PC-3 (cell line): ENCODE data around the gene FLNC. TPM values are rescaled to one million over a fixed set of nuclear protein-coding genes. Genes with fewer than 3 reads are reported as not detected.
A peak's percentile ranks its signal among the peaks of the same experiment; 100 is the strongest.

Experiments used
- ATAC-seq: fragments of 200-7000 bp; cut with Tn5 transposase; 2 replicates; pipeline ENCODE4 v1.9.1; 2020; ENCODE audit warnings: mild to moderate bottlenecking, moderate library complexity
- BruUV-seq: library from RNA; stranded (reverse); fragments of 400-500 nt; replicated peaks from 2 replicates; lab custom pipeline; 2021; lab: Mats Ljungman, UMichigan
- CTCF ChIA-PET: fragments of 300-600 bp; sonication (Branson Sonifier 250); formaldehyde crosslinking; loops from one replicate; lab custom pipeline; 2022; ENCODE audit warnings: antibody characterized with exemption; lab: Charles Lee
- POLR2A ChIA-PET: fragments of 300-600 bp; sonication (Branson Sonifier 250); formaldehyde crosslinking; loops from one replicate; lab custom pipeline; 2022; ENCODE audit warnings: antibody characterized with exemption; ENCODE audit not compliant: unreplicated experiment; lab: Charles Lee
- DNase-seq: peaks from one replicate; pipeline ENCODE4 v3.0.0-alpha.2; 2015
- H2AFZ ChIP-seq: fragments of 300-600 bp; sonication (generic); 2 replicates; pipeline ENCODE4 v1.6.0; 2016; ENCODE audit warnings: antibody characterized with exemption, low read length
- H3F3A ChIP-seq: fragments of 300-600 bp; sonication (generic); one replicate; pipeline ENCODE4 v1.6.0; 2017; ENCODE audit warnings: antibody characterized with exemption, low read length, control low read depth, mild to moderate bottlenecking; ENCODE audit not compliant: unreplicated experiment
- H3K27ac ChIP-seq: fragments of 300-600 bp; sonication (generic); 2 replicates; pipeline ENCODE4 v1.5.1; 2016; ENCODE audit warnings: mild to moderate bottlenecking, low read length
- H3K27me3 ChIP-seq: fragments of 300-600 bp; sonication (generic); 2 replicates; pipeline ENCODE4 v1.6.1; 2016; ENCODE audit warnings: low read length, mixed read lengths
- H3K36me3 ChIP-seq: fragments of 300-600 bp; sonication (generic); 2 replicates; pipeline ENCODE4 v1.6.1; 2016; ENCODE audit warnings: low read depth, mixed run types, low read length, mixed read lengths
- H3K4me1 ChIP-seq: fragments of 300-600 bp; sonication (generic); 2 replicates; pipeline ENCODE4 v1.5.1; 2016; ENCODE audit warnings: low read length; ENCODE audit not compliant: insufficient read depth
- H3K4me2 ChIP-seq: fragments of 300-600 bp; sonication (generic); 2 replicates; pipeline ENCODE4 v1.6.0; 2016; ENCODE audit warnings: low read length
- H3K4me3 ChIP-seq: fragments of 300-600 bp; sonication (generic); 2 replicates; pipeline ENCODE4 v1.5.1; 2016; ENCODE audit warnings: mild to moderate bottlenecking, low read length, mixed read lengths
- H3K79me2 ChIP-seq: fragments of 300-600 bp; sonication (generic); 2 replicates; pipeline ENCODE4 v1.6.1; 2017; ENCODE audit warnings: low read length, mixed read lengths
- H3K9ac ChIP-seq: fragments of 300-600 bp; sonication (generic); 2 replicates; pipeline ENCODE4 v1.6.0; 2016; ENCODE audit warnings: mild to moderate bottlenecking, low read length
- H3K9me2 ChIP-seq: fragments of 300-600 bp; sonication (generic); replicated peaks from 2 replicates; pipeline ENCODE4 v1.6.1; 2016; ENCODE audit warnings: mixed run types, low read length, mixed read lengths
- H3K9me3 ChIP-seq: fragments of 300-600 bp; sonication (generic); 2 replicates; pipeline ENCODE4 v1.6.1; 2016; ENCODE audit warnings: low read length, mixed read lengths
- H4K20me1 ChIP-seq: fragments of 300-600 bp; sonication (generic); 2 replicates; pipeline ENCODE4 v1.6.1; 2016; ENCODE audit warnings: low read length, mixed read lengths
- EZH2 ChIP-seq: fragments of 300-600 bp; sonication (generic); IDR thresholded peaks from one replicate; pipeline ENCODE4 v1.6.1; 2017; ENCODE audit warnings: antibody characterized with exemption, mild to moderate bottlenecking, low read length; ENCODE audit not compliant: unreplicated experiment
- EZH2phosphoT487 ChIP-seq: fragments of 300-600 bp; sonication (generic); IDR thresholded peaks from 2 replicates; pipeline ENCODE4 v1.6.1; 2018; ENCODE audit warnings: mild to moderate bottlenecking, antibody characterized with exemption, low read length, borderline replicate concordance
- intact Hi-C: fragments of 100-400 bp; cut with micrococcal nuclease; formaldehyde crosslinking; loops from 2 replicates; pipeline ENCODE4 v1.9.0; 2023
- total RNA-seq: library from RNA; depleted of rRNA; stranded (reverse); fragments of >200 nt; gene quantifications from 2 replicates; pipeline ENCODE4 v1.2.3, GENCODE V29; 2014
- TF ChIP-seq, protein P1 (sequence below): fragments of 300-600 bp; sonication (generic); conservative IDR thresholded peaks from 2 replicates; pipeline ENCODE4 v1.5.1; 2017; ENCODE audit warnings: antibody characterized with exemption, low read depth, mild to moderate bottlenecking, low read length

Gene FLNC
- total RNA-seq, 1 experiment from 2014 or later: 88.7 TPM

DNA sequence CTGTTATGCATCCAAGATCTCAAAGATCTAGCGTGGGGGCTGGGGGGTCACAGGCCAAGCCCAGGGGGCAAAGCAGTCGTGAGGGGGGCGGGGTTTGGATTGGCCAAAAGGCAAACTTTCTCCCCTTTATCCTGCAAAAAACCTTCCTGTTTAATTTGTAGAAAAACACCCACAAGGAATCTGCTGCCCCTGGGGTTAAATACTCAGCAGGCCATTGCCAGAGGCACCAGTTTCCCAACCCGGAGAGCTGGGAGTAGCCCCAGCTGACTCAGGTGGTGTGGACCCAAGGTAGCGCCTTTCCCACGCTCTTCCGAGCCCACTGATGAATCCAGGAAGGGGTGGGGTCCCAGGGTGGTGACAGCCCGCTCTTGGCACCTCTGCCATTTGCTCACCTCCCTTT lies 58.9 kb downstream of the FLNC start:
- ATAC-seq: no peak
- Histone ChIP-seq H3K9ac (peak overlapping the region; percentile 25; the same call in 1 of the 2 replicates), H2AFZ (no peak overlapping the region), H3K4me2 (no peak overlapping the region; the same call in 1 of the 2 replicates), H3K36me3 (no peaks in the 10 kb centered on the region), H3F3A (no peaks in the 10 kb centered on the region), H3K9me3 (no peaks in the 10 kb centered on the region), H4K20me1 (no peaks in the 10 kb centered on the region), H3K4me3 (no peak overlapping the region), H3K79me2 (no peaks in the 10 kb centered on the region), H3K9me2 (no peaks in the 10 kb centered on the region), H3K4me1 (peaks cover 35% of the 10 kb centered on the region), H3K27ac (peak overlapping the region; percentile 70), H3K27me3 (no peaks in the 10 kb centered on the region)
- peak; percentile 52 for DNase-seq
- ChIA-PET POLR2A (interaction anchor here (1.0 kb wide), 1 partner anchor 151 kb away, joined by 4 read pairs; no protein-coding TSS in a partner anchor), CTCF (no interaction called here)
- TF ChIP-seq, protein P1, sequence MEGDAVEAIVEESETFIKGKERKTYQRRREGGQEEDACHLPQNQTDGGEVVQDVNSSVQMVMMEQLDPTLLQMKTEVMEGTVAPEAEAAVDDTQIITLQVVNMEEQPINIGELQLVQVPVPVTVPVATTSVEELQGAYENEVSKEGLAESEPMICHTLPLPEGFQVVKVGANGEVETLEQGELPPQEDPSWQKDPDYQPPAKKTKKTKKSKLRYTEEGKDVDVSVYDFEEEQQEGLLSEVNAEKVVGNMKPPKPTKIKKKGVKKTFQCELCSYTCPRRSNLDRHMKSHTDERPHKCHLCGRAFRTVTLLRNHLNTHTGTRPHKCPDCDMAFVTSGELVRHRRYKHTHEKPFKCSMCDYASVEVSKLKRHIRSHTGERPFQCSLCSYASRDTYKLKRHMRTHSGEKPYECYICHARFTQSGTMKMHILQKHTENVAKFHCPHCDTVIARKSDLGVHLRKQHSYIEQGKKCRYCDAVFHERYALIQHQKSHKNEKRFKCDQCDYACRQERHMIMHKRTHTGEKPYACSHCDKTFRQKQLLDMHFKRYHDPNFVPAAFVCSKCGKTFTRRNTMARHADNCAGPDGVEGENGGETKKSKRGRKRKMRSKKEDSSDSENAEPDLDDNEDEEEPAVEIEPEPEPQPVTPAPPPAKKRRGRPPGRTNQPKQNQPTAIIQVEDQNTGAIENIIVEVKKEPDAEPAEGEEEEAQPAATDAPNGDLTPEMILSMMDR: no peak
- no TSS peak for BruUV-seq
- intact Hi-C loops: no loop called here

DNA sequence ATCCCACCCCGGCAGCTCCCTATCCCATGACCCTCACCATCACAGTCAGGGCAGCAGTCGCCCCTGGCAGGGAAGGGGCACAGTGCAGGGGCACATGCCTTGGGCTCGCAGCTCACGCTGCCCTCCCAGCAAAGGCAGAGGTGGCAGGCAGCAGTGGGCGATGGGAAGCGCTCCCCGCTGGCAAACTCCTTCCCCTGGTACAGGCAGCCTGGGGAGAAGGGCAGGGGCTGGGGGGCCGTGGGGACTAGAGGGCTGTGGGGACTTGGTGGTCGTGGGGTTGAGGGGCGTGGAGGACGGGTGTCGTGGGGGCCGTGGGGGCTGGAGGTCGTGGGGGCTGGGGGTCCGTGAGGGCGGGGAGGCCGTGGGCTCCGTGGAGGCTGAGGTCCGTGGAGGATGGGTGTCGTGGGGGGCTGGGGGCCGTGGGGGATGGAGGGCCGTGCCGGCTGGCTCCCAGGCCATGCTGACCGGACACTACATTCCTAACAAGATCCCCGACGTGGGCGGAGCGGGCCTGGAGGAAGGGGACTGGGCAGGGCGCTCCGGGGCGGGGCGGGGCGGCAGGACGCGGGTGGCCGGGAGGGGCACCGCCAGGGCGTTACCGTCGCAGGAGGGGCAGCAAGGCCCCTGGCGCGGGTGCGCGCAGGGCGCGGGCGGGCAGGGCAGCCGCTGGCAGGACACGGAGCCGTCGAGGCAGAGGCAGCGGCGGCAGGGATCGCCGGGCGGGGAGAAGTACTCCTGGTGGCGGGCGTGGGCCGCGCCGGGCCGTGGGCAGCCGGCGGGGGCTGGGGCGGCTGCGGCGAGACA lies 60.3 kb downstream of the FLNC start:
- DNase-seq: peak; percentile 71
- intact Hi-C loops: no loop called here
- POLR2A ChIA-PET: no interaction called here

DNA sequence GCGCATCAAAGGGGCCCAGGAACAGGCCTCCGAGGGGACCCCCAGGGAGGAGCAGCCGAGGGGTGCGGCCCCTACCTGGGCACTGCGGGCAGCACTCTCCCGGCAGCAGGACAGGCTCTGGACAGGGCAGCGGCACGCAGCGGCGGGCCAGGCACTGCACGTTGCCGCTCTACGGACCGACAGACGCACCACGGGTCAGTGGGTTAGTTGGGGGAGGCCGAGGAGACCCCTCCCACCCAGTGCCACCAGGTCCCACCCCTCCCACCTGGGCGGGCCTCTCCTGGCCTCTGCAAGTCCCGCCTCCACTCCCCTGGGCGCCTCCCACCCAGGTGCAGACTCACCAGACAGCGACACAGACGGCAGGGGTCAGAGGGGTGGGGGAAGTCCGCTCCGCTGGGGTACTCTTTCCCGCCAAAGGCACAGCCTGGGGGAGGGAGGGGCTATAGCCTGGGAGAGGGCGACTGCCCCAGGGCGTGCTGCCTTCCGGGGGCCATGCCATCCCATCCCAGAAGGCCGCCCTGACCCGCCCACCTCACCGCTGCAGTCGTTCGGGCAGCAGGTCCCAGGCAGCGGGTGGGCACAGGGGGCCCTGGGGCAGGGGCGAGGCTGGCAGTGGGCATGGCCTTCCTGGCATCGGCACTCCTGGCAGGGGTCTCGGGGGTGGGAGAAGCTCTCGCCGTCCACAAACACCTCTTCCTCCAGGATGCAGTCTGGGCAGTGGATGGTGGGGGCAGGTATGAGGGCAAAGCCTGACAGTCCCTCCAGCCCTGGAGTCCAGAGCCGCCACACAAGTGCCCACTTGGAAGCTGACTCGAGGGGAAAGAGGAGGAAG lies 61.1 kb downstream of the FLNC start:
- ATAC-seq (peak; percentile 30), DNase-seq (peak; percentile 56)
- TF ChIP-seq, protein P1: no peak
- TF ChIP-seq EZH2phosphoT487 (no peak), EZH2 (no peak)
- Histone ChIP-seq H3K4me1 (peaks cover 35% of the 10 kb centered on the region), H2AFZ (peak overlapping the region; percentile 80), H3K9me3 (no peaks in the 10 kb centered on the region), H3K79me2 (no peaks in the 10 kb centered on the region), H3K9me2 (no peaks in the 10 kb centered on the region), H4K20me1 (no peaks in the 10 kb centered on the region), H3K36me3 (no peaks in the 10 kb centered on the region), H3K27ac (peak overlapping the region; percentile 13; the same call in 1 of the 2 replicates), H3K4me3 (peak overlapping the region; percentile 73), H3F3A (no peaks in the 10 kb centered on the region), H3K27me3 (no peaks in the 10 kb centered on the region), H3K9ac (peak overlapping the region; percentile 72), H3K4me2 (peak overlapping the region; percentile 84)
- BruUV-seq: no TSS peak
- CTCF ChIA-PET: no interaction called here
- intact Hi-C loops: no loop called here
- POLR2A ChIA-PET: no interaction called here

More for the DNA sequence above, 60.3 kb downstream of the FLNC start:
- Histone ChIP-seq H3K4me3 (peak overlapping the region; percentile 73), H3K79me2 (no peaks in the 10 kb centered on the region), H3K9ac (peak overlapping the region; percentile 72), H2AFZ (peak overlapping the region; percentile 80), H4K20me1 (no peaks in the 10 kb centered on the region), H3K27me3 (no peaks in the 10 kb centered on the region), H3K9me2 (no peaks in the 10 kb centered on the region), H3F3A (no peaks in the 10 kb centered on the region), H3K4me1 (peaks cover 35% of the 10 kb centered on the region), H3K4me2 (peak overlapping the region; percentile 84), H3K27ac (peak overlapping the region; percentile 68), H3K36me3 (no peaks in the 10 kb centered on the region), H3K9me3 (no peaks in the 10 kb centered on the region)
- ATAC-seq: peak; percentile 66
- CTCF ChIA-PET: no interaction called here
- TF ChIP-seq EZH2phosphoT487: no peak
- no TSS peak for BruUV-seq
